ENCODE measurements around the gene FGFR2. TPM values are rescaled to one million over a fixed set of nuclear protein-coding genes. Genes with fewer than 3 reads are reported as not detected.

The FGFR2 gene
- total RNA-seq, 1 donor from 2014 or later: 11.8 TPM

GRCh38 chr10:121484401-121484800 lies 113.8 kb downstream of the FGFR2 start:
- no peak overlapping the region for H3K9ac ChIP-seq (ENCODE audit: low read length)
- H3K79me2 ChIP-seq (ENCODE audit: insufficient read depth, low read length): no peaks in the 10 kb centered on the region
- Mint-ChIP-seq H3K9me3 (ENCODE audit: unreplicated experiment) (no peaks in the 10 kb centered on the region), H3K27ac (ENCODE audit: unreplicated experiment) (no peak overlapping the region), H3K4me1 (ENCODE audit: low read depth, unreplicated experiment) (peaks cover 14% of the 10 kb centered on the region), H3K27me3 (ENCODE audit: low read depth, unreplicated experiment) (no peaks in the 10 kb centered on the region), H3K4me3 (ENCODE audit: unreplicated experiment) (no peak overlapping the region), H3K36me3 (ENCODE audit: low read depth, unreplicated experiment) (peaks cover 31% of the 10 kb centered on the region)
- H3K9me3 ChIP-seq (ENCODE audit: insufficient read depth, low read depth, low read length): no peaks in the 10 kb centered on the region
- H3K27ac ChIP-seq (ENCODE audit: low read depth, low read length): no peak overlapping the region
- no peaks in the 10 kb centered on the region for H3K27me3 ChIP-seq (ENCODE audit: insufficient read depth, low read length)
- H4K20me1 ChIP-seq (ENCODE audit: insufficient read depth, low read length): no peaks in the 10 kb centered on the region
- TF ChIP-seq EZH2 (IDR thresholded peaks at IDR 0.05; ENCODE audit: insufficient read depth, low read length): no peak
- TF ChIP-seq, protein P1, sequence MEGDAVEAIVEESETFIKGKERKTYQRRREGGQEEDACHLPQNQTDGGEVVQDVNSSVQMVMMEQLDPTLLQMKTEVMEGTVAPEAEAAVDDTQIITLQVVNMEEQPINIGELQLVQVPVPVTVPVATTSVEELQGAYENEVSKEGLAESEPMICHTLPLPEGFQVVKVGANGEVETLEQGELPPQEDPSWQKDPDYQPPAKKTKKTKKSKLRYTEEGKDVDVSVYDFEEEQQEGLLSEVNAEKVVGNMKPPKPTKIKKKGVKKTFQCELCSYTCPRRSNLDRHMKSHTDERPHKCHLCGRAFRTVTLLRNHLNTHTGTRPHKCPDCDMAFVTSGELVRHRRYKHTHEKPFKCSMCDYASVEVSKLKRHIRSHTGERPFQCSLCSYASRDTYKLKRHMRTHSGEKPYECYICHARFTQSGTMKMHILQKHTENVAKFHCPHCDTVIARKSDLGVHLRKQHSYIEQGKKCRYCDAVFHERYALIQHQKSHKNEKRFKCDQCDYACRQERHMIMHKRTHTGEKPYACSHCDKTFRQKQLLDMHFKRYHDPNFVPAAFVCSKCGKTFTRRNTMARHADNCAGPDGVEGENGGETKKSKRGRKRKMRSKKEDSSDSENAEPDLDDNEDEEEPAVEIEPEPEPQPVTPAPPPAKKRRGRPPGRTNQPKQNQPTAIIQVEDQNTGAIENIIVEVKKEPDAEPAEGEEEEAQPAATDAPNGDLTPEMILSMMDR (IDR thresholded peaks at IDR 0.05; ENCODE audit: insufficient read depth, low read depth, low read length): no peak
- no peaks in the 10 kb centered on the region for H3K36me3 ChIP-seq (ENCODE audit: insufficient read depth, low read length)
- DNase-seq (ENCODE audit: low read depth): no peak
- H3K4me2 ChIP-seq (ENCODE audit: low read length): no peak overlapping the region
- H3K4me3 ChIP-seq (ENCODE audit: insufficient read depth, low read depth, low read length): no peak overlapping the region
- no peaks in the 10 kb centered on the region for H3K4me1 ChIP-seq (ENCODE audit: insufficient read depth, low read length)
- H2AFZ ChIP-seq (ENCODE audit: low read depth, low read length): no peak overlapping the region
- FAIRE-seq: no peak

- DNase-seq (ENCODE audit: low read depth): peak; percentile 64
- peak overlapping the region; percentile 37 for H3K27ac Mint-ChIP-seq (ENCODE audit: unreplicated experiment)
- no peaks in the 10 kb centered on the region for H3K79me2 ChIP-seq (ENCODE audit: insufficient read depth, low read length)
- H3K36me3 ChIP-seq (ENCODE audit: insufficient read depth, low read length): no peaks in the 10 kb centered on the region
- no peak for TF ChIP-seq EZH2 (IDR thresholded peaks at IDR 0.05; ENCODE audit: insufficient read depth, low read length)
- TF ChIP-seq, protein P1 (IDR thresholded peaks at IDR 0.05; ENCODE audit: insufficient read depth, low read depth, low read length): no peak
- H3K4me1 ChIP-seq (ENCODE audit: insufficient read depth, low read length): no peaks in the 10 kb centered on the region
- peaks cover 29% of the 10 kb centered on the region for H3K36me3 Mint-ChIP-seq (ENCODE audit: low read depth, unreplicated experiment)
- H2AFZ ChIP-seq (ENCODE audit: low read depth, low read length): no peak overlapping the region
- no peaks in the 10 kb centered on the region for H3K9me3 ChIP-seq (ENCODE audit: insufficient read depth, low read depth, low read length)
- H3K9me3 Mint-ChIP-seq (ENCODE audit: unreplicated experiment): no peaks in the 10 kb centered on the region
- no peaks in the 10 kb centered on the region for H4K20me1 ChIP-seq (ENCODE audit: insufficient read depth, low read length)
- no peak overlapping the region for H3K4me3 ChIP-seq (ENCODE audit: insufficient read depth, low read depth, low read length)
- no peak overlapping the region for H3K4me3 Mint-ChIP-seq (ENCODE audit: unreplicated experiment)
- no peak overlapping the region for H3K9ac ChIP-seq (ENCODE audit: low read length)
- H3K4me1 Mint-ChIP-seq (ENCODE audit: low read depth, unreplicated experiment): peaks cover 14% of the 10 kb centered on the region
- no peak overlapping the region for H3K27ac ChIP-seq (ENCODE audit: low read depth, low read length)
- H3K27me3 Mint-ChIP-seq (ENCODE audit: low read depth, unreplicated experiment): no peaks in the 10 kb centered on the region
- no peaks in the 10 kb centered on the region for H3K27me3 ChIP-seq (ENCODE audit: insufficient read depth, low read length)
- H3K4me2 ChIP-seq (ENCODE audit: low read length): no peak overlapping the region
- FAIRE-seq: no peak
Observed at GRCh38 chr10:121481180-121481579, 117.1 kb downstream of the FGFR2 start.

- H3K79me2 ChIP-seq (ENCODE audit: insufficient read depth, low read length): no peaks in the 10 kb centered on the region
- Mint-ChIP-seq H3K9me3 (ENCODE audit: unreplicated experiment) (peaks cover 3% of the 10 kb centered on the region), H3K36me3 (ENCODE audit: low read depth, unreplicated experiment) (peaks cover 13% of the 10 kb centered on the region), H3K27ac (ENCODE audit: unreplicated experiment) (no peak overlapping the region), H3K4me3 (ENCODE audit: unreplicated experiment) (no peak overlapping the region), H3K4me1 (ENCODE audit: low read depth, unreplicated experiment) (peaks cover 14% of the 10 kb centered on the region), H3K27me3 (ENCODE audit: low read depth, unreplicated experiment) (peaks cover 5% of the 10 kb centered on the region)
- no peak overlapping the region for H3K4me3 ChIP-seq (ENCODE audit: insufficient read depth, low read depth, low read length)
- no peaks in the 10 kb centered on the region for H4K20me1 ChIP-seq (ENCODE audit: insufficient read depth, low read length)
- H3K4me2 ChIP-seq (ENCODE audit: low read length): no peak overlapping the region
- H3K27ac ChIP-seq (ENCODE audit: low read depth, low read length): no peak overlapping the region
- H3K9me3 ChIP-seq (ENCODE audit: insufficient read depth, low read depth, low read length): no peaks in the 10 kb centered on the region
- no peak for DNase-seq (ENCODE audit: low read depth)
- H3K4me1 ChIP-seq (ENCODE audit: insufficient read depth, low read length): no peaks in the 10 kb centered on the region
- H3K27me3 ChIP-seq (ENCODE audit: insufficient read depth, low read length): no peaks in the 10 kb centered on the region
- FAIRE-seq: no peak
- no peak overlapping the region for H2AFZ ChIP-seq (ENCODE audit: low read depth, low read length)
- no peak for TF ChIP-seq EZH2 (IDR thresholded peaks at IDR 0.05; ENCODE audit: insufficient read depth, low read length)
- TF ChIP-seq, protein P1 (IDR thresholded peaks at IDR 0.05; ENCODE audit: insufficient read depth, low read depth, low read length): no peak
- no peak overlapping the region for H3K9ac ChIP-seq (ENCODE audit: low read length)
- no peaks in the 10 kb centered on the region for H3K36me3 ChIP-seq (ENCODE audit: insufficient read depth, low read length)
Observed at GRCh38 chr10:121478556-121478955, 119.7 kb downstream of the FGFR2 start.

Measured in astrocyte (in vitro differentiated cells and primary cell).